Lung (tissue), 12 donors: ENCODE results near the gene EXOC6B. TPM values are rescaled to one million over a fixed set of nuclear protein-coding genes. Genes with fewer than 3 reads are reported as not detected.
A peak's percentile ranks its signal among the peaks of the same experiment; 100 is the strongest.

Source experiments
- ATAC-seq: fragments of 200-7000 bp; cut with Tn5 transposase; one replicate; pipeline ENCODE4 v1.9.1; 2020; ENCODE audit warnings: moderate number of reproducible peaks; ENCODE audit not compliant: insufficient read depth, low FRiP score
- DNase-seq, 3 donors: peaks; one replicate each; pipeline ENCODE4 v3.0.0-alpha.2; 2013 to 2017
- H3K27ac ChIP-seq, 2 donors: one replicate each; pipeline ENCODE4 v1.5.1; 2013; ENCODE audit warnings: mild to moderate bottlenecking in 2 of 2, moderate library complexity in 2 of 2, control low read depth in 1 of 2, inconsistent platforms in 1 of 2, low read depth in 1 of 2, low read length in 1 of 2
- H3K27me3 ChIP-seq, 3 donors: one replicate each; pipeline ENCODE4 v1.5.1; 2013; ENCODE audit warnings: low read length in 2 of 3; ENCODE audit not compliant: control insufficient read depth in 3 of 3, insufficient read depth in 3 of 3
- H3K36me3 ChIP-seq, 4 donors: one replicate each; pipeline ENCODE4 v1.5.1; 2013; ENCODE audit warnings: low read length in 4 of 4, mild to moderate bottlenecking in 1 of 4, moderate library complexity in 1 of 4; ENCODE audit not compliant: control insufficient read depth in 4 of 4, insufficient read depth in 4 of 4
- H3K4me1 ChIP-seq, 5 donors: one replicate each; pipeline ENCODE4 v1.5.1; 2013; ENCODE audit warnings: low read length in 5 of 5, mild to moderate bottlenecking in 2 of 5, moderate library complexity in 1 of 5; ENCODE audit not compliant: control insufficient read depth in 5 of 5, insufficient read depth in 5 of 5
- H3K4me3 ChIP-seq: one replicate; pipeline ENCODE4 v1.5.1; 2013; ENCODE audit warnings: mild to moderate bottlenecking, control low read depth, moderate library complexity
- H3K9ac ChIP-seq, 2 donors: one replicate each; pipeline ENCODE4 v1.5.1; 2013; ENCODE audit warnings: low read length in 2 of 2, control low read depth in 1 of 2; ENCODE audit not compliant: insufficient read depth in 1 of 2
- H3K9me3 ChIP-seq, 4 donors: one replicate each; pipeline ENCODE4 v1.5.1; 2013; ENCODE audit warnings: low read length in 3 of 4, mild to moderate bottlenecking in 1 of 4, moderate library complexity in 1 of 4; ENCODE audit not compliant: control insufficient read depth in 4 of 4, insufficient read depth in 3 of 4
- WGBS, 2 donors: extraction: QIAGEN DNeasy Blood & Tissue Kit; methylation state at CpG; one replicate each; pipeline ENCODE4 v1.1.7; 2013; 5-methylcytosine and 5-hydroxymethylcytosine counted together
- polyA plus RNA-seq, 2 donors: library from polyadenylated mRNA; stranded (reverse); fragments of 200-250 nt; gene quantifications; one replicate each; pipeline ENCODE4 v1.2.1, GENCODE V29; 2013
- total RNA-seq, 2 donors: library from RNA; depleted of rRNA in 1 of 2; stranded (reverse); fragments of >200 nt in 1 of 2; gene quantifications; one replicate each; pipeline ENCODE4 v1.2.1, GENCODE V29; 2014 to 2021
- TF ChIP-seq, protein P1 (sequence below): IDR thresholded peaks from 2 replicates; pipeline ENCODE4 v1.5.1; 2012; ENCODE audit warnings: mild to moderate bottlenecking; ENCODE audit errors: control extremely low read depth, extremely low read depth
- donor health status: control.
- donor health status: control.
- donor health status: Bipolar disorder and iron deficiency.
- donor health status: healthy.
- donor health status: DM: yes; HTN: yes; CAD: no.

The EXOC6B gene
- total and polyA plus RNA-seq, 4 donors: 3.3 to 46.0 (median 12.7) TPM

DNA sequence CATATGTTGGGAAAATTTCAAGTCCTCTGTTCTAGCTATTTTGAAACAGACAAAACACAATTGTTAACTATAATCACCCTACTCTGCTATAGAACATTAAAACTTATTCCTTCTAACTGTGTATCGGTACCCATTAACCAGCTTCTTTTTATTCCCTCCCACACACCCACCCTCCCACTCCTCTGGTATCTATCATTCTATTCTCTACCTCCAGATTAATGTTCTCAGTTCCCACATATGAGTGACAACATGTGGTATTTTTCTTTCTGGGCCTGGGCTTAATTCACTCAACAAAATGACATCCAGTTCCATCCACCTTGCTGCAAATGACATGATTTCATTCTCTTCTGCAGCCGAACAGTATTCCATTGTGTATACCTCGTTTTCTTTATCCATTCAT is 43.3 kb downstream of the EXOC6B start:
- WGBS, 2 donors: 92% methylated on average over 3 of the region's 3 CpGs
- H3K9me3 ChIP-seq: no peaks in the 10 kb centered on the region
- peaks cover 0 to 14% (median 6%) of the 10 kb centered on the region in 5 donors for H3K4me1 ChIP-seq
- TF ChIP-seq, protein P1, sequence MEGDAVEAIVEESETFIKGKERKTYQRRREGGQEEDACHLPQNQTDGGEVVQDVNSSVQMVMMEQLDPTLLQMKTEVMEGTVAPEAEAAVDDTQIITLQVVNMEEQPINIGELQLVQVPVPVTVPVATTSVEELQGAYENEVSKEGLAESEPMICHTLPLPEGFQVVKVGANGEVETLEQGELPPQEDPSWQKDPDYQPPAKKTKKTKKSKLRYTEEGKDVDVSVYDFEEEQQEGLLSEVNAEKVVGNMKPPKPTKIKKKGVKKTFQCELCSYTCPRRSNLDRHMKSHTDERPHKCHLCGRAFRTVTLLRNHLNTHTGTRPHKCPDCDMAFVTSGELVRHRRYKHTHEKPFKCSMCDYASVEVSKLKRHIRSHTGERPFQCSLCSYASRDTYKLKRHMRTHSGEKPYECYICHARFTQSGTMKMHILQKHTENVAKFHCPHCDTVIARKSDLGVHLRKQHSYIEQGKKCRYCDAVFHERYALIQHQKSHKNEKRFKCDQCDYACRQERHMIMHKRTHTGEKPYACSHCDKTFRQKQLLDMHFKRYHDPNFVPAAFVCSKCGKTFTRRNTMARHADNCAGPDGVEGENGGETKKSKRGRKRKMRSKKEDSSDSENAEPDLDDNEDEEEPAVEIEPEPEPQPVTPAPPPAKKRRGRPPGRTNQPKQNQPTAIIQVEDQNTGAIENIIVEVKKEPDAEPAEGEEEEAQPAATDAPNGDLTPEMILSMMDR: no peak
- peaks cover 0 to 2% (median 0%) of the 10 kb centered on the region in 4 donors for H3K36me3 ChIP-seq
- ATAC-seq (no peak), DNase-seq (no peak)
- H3K4me3 ChIP-seq: no peak overlapping the region
- no peaks in the 10 kb centered on the region for H3K27me3 ChIP-seq
- no peak overlapping the region for H3K27ac ChIP-seq
- H3K9ac ChIP-seq: no peak overlapping the region

DNA sequence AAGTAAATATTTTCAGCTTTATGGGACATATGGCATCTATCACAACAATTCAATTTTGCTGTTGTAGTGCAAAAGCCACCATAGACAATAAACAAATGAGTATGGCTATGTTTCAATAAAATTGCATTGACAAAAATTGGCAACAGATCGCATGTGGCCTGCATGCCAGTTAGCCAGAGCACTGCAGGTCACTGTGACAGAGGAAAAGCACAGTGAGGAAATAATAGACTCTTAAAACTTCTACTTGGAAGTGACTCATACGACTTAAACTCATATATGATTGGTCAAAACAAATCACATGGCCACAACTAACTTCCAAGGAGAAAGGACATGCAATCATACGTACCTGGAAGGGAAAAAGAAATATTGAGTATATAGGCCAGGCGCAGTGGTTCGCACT is 44.4 kb downstream of the EXOC6B start:
- Histone ChIP-seq H3K27ac (no peak overlapping the region), H3K9me3 (no peaks in the 10 kb centered on the region), H3K9ac (no peak overlapping the region), H3K36me3 (peaks cover 0 to 2% (median 0%) of the 10 kb centered on the region in 4 donors), H3K4me1 (peaks cover 0 to 14% (median 6%) of the 10 kb centered on the region in 5 donors), H3K27me3 (no peaks in the 10 kb centered on the region), H3K4me3 (no peak overlapping the region)
- TF ChIP-seq, protein P1: no peak
- 77 to 86% methylated on average over 5 of the region's 5 CpGs for WGBS, 2 donors
- DNase-seq: peak; percentile 59 to 83 (median 80)
- no peak for ATAC-seq

DNA sequence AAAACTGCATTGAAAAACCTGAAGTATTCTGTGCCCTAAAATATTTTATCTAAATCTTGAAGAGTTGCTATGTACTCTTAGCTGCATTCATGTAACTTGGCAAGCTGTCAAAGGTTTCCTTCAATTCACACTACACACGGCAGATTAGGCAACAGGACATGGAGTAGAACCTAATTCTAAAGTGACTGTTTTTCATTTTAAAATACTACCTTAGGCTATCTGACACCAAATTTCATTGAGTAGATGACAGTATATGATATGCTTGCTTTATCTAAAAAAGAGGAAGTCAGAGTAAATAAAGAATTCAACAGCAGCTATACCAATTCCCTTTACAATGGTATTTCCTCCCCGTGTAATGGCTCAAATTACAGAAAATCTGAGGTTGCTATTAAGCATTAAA is 45.4 kb downstream of the EXOC6B start:
- H3K4me1 ChIP-seq: peaks cover 0 to 14% (median 6%) of the 10 kb centered on the region in 5 donors
- no peak for ATAC-seq
- H3K9ac ChIP-seq: no peak overlapping the region
- peak in 2 of 3 donors; percentile 80 to 90 for DNase-seq
- H3K27ac ChIP-seq: no peak overlapping the region
- no peaks in the 10 kb centered on the region for H3K9me3 ChIP-seq
- no peak overlapping the region for H3K4me3 ChIP-seq
- 15 to 31% methylated on average over 2 of the region's 2 CpGs for WGBS, 2 donors
- TF ChIP-seq, protein P1: no peak
- no peaks in the 10 kb centered on the region for H3K27me3 ChIP-seq
- H3K36me3 ChIP-seq: peaks cover 0 to 2% (median 0%) of the 10 kb centered on the region in 4 donors

DNA sequence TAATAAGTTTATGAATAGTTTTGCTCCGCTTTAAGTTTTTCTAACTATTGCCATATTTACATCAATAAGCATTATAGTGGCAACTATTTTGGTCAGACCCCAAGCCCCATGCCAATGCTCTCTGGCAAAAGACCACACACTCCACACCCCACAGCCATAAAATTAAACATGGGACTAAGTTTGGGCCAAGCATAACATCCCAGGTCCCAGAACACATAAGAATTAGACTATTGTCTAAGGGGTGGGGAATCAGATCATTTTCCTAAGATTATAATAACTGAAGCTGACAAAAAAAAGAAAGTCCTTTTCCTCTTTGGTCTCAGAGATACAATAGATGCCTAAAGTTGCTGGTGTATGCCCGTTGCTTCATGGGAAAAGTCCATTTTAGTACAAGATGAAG is 46.3 kb downstream of the EXOC6B start:
- H3K9me3 ChIP-seq: no peaks in the 10 kb centered on the region
- WGBS, 2 donors: 85 to 94% methylated on average over 2 of the region's 2 CpGs
- peaks cover 0 to 2% (median 0%) of the 10 kb centered on the region in 4 donors for H3K36me3 ChIP-seq
- no peak for ATAC-seq
- no peak overlapping the region for H3K9ac ChIP-seq
- H3K4me1 ChIP-seq: peaks cover 0 to 14% (median 6%) of the 10 kb centered on the region in 5 donors
- no peak overlapping the region for H3K4me3 ChIP-seq
- DNase-seq: no peak
- no peaks in the 10 kb centered on the region for H3K27me3 ChIP-seq
- TF ChIP-seq, protein P1: no peak
- H3K27ac ChIP-seq: peak overlapping the region in 1 of 2 donors; percentile 12
